Kasumi-1 (cell line): ENCODE data around the gene ANGPTL7.
"Not testable (repeated sequence)": the region's sequence is repeated elsewhere in the genome, so short reads cannot be mapped to it uniquely, and the experiment has no call there.

Experiments
- DNase-seq, 2 experiments: peaks; one replicate each; lab custom pipeline; 2025; lab: John Stamatoyannopoulos, UW

Gene ANGPTL7

DNA sequence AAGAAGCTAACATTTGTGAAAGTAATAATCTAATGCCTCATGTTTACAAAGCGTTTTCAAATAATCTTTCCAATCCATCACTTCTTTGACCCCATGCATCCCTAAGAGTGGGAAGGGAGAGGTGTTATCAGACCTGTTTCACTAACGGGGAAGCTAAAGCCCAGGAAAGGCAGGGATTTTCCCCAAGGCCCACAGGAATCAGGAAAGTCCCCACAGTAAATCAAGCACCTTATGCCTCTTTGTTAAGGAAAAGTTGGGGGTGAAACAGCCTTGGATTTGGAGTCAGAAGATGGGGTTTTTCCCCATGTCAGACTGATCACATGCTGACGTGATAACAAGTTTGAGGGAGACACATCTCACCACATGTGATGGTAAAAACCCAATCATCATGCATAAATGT lies 20.0 kb upstream of the ANGPTL7 start:
- DNase-seq = no peak

GRCh38 chr1:11170102-11170501 lies 19.1 kb upstream of the ANGPTL7 start:
- no peak for DNase-seq

DNA sequence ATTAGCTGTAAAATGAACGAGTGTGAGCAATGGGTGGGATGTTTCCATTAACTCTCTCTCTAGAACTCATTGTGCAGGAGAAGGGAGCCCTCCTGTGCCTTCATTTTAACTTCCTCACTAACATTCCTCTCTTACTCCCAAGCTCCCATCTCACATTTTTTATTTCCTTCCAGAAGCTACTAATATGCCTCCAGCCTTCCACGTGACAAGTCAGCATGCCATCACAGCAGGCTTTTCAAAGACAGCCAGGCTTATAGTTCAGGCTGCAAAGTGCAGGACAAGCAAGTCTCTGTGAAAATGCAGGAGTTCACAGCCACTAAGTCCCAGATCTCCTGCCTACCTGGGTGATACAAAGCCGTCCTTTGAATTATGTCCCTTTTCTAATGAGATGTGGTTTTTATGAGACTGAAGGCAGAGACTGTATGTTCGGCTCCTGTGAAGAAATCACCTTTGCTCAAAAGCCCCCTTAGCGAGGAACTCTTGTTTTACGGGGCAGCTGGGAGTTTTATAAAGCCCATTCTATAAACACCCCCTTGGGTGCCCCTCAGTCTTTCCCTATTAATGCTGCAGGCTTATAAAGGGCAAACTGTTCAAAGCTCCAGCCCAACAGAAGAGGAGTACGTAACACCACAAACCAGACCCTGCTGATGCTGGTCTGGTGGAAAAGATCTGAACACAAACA lies 14.8 kb upstream of the ANGPTL7 start:
- no peak for DNase-seq

- no peak for DNase-seq
Measured at GRCh38 chr1:11175461-11175860, 13.7 kb upstream of the ANGPTL7 start.

- no peak for DNase-seq
Measured at GRCh38 chr1:11176081-11176706, 13.0 kb upstream of the ANGPTL7 start.

DNA sequence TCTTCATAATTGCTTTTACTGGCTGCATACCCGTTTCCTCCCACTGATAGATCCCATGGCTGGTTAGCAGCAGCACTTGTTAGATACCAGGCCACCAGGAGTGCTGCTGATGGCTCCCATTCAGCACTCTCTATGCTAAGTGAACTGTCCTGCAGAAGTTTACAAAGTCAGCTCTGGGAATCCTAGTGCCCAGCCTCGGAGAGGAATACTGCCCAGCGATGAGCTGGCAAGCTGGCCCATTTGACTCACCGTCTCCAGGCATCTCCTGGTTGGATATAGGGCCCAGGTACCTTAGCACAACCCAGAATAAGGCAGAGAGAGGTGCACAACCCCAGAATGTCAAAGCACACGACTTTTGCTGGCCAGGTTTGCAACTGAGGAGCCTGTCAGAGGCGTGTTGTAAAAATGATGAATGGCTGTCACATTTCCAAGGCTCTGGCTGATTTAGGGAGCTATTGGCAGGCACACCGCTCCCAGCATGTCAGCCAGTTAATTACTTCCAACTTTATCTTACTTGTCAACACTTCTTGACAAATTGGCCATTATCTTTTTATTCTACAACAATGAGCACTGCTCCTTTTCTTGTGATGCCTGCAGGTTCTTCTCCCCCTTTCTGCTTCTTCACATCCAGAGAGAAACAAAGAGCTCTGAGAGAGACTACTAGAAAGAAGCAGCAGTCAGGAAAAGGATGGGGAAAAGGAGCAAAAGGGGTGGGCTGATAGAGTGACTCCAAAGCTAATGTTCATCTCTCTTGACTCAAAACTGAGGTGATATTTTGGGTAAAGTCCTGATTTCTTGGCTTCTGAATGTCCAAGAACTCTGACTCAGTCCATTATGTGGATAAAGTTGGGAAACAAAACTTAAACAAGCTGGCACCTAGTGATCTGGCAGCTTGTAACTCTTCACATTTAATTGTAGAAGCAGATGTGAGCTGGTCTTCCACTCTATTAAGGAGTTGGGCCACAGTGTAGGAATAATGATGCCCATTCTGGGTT lies 10.8 kb upstream of the ANGPTL7 start:
- DNase-seq = no peak

DNA sequence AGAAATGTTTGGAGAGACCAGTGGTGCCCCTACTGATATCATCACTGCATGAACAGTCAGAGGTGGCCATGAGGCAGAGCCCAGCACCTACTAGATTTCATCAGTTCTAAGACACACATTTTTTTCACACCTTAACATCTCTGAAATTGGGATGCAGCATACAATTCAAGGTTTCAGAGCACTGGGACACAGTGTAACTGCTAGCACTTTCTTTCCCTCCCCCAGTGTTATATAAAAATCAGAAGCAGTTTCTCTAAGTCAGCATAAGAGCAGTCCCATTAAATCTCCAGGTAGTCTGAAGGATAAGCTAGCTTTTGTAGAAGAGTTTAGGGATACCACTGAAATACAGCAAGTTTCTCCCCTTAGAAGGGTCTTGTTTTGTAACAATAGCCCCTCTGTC lies 10.0 kb upstream of the ANGPTL7 start:
- DNase-seq = no peak

GRCh38 chr1:11179749-11180148 lies 9.4 kb upstream of the ANGPTL7 start:
- not testable (repeated sequence) for DNase-seq

GRCh38 chr1:11180342-11180744 lies 8.8 kb upstream of the ANGPTL7 start:
- DNase-seq = no peak

GRCh38 chr1:11182884-11183283 lies 6.3 kb upstream of the ANGPTL7 start:
- no peak for DNase-seq

DNA sequence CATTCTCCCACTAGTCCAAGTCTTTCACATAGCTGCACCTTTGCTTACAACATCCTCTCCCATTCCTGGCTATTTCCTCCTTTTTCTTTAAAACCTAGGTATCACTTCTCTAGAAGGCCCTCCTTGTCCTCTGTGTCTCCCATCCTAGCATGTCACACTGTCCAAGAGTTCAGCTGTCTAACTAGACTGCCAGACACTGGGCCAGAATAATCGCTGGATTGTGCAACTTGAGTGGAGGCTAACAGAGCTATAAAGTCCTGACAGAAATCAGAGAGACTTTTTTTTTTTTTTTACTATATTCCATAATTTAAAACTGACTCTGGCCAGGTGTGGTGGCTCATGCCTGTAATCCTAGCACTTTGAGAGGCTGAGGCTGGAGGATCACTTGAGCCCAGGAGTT lies 4.2 kb upstream of the ANGPTL7 start:
- no peak for DNase-seq

DNA sequence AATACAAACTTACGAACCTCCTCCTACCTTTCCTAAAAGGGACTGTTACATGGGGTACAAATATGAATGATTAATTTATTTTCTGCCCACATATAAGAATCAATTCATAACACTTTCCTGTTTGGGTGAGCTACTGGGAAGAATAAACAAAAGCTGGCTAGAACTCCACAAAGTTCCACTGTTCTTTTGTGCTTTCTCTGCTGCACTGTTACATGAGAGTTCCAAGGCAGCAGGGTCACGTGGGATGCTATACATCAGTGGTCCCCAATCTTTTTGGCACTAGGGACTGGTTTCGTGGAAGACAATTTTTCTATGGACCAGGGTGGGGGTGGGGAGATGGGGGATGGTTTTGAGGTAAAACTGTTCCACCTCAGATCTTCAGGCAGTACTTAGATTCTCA lies 2.2 kb upstream of the ANGPTL7 start:
- DNase-seq = no peak

GRCh38 chr1:11187494-11187893 lies 1.7 kb upstream of the ANGPTL7 start:
- DNase-seq = no peak

DNA sequence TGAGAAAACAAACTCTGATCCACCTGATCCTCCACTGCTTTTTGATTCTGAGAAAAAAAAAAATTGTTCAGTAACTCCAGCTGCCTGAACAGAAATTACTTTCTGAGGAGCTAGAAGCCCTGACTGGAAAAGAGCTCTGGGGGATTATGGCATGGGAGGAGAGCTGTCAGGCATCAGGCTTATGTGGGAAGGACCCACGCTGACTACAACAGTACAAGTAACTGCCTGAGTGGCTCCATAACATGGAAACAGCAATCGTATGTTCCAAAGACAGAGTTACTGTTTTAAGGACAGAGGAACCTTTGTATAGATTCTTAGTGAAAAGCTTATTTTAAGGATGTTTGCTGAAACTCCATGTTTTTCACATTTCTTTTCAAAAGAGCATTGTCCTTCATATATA lies 1.2 kb upstream of the ANGPTL7 start:
- DNase-seq = no peak

DNA sequence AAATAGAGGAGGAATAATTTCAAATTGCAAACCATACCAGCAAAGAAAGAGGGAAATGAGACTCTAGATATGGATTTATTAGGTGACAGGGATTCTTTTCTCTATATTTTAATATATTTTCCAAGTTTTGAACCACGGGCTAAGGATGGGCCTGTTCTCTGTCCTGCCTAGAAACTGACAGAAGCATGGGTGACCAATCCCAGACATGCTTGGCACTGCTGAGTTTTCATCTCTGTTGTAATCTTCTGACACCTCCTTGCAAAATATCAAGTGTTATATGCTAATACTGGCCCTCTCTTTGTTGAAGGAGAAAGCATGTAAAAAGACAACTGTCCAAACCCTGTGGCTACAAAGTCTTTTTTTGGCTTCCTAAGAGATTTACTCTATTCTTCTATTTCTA lies 774 bp upstream of the ANGPTL7 start:
- no peak for DNase-seq

- no peak for DNase-seq
Measured at GRCh38 chr1:11193376-11193775, 4.2 kb downstream of the ANGPTL7 start.

DNA sequence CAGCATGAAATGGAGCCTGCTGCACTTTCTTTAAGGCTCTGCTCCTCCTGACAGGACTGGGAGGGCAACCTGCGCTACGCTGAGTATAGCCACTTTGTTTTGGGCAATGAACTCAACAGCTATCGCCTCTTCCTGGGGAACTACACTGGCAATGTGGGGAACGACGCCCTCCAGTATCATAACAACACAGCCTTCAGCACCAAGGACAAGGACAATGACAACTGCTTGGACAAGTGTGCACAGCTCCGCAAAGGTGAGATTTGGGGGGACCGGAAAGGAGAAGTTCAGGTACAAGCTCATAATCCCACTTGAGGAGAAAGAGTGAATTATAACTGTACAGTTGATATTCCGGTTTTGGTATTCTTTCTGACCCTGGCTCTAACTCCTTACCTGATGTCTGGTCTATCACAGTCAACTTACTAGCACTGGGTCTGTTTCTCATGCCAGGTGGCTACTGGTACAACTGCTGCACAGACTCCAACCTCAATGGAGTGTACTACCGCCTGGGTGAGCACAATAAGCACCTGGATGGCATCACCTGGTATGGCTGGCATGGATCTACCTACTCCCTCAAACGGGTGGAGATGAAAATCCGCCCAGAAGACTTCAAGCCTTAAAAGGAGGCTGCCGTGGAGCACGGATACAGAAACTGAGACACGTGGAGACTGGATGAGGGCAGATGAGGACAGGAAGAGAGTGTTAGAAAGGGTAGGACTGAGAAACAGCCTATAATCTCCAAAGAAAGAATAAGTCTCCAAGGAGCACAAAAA lies 5.4 kb downstream of the ANGPTL7 start:
- DNase-seq = no peak

DNA sequence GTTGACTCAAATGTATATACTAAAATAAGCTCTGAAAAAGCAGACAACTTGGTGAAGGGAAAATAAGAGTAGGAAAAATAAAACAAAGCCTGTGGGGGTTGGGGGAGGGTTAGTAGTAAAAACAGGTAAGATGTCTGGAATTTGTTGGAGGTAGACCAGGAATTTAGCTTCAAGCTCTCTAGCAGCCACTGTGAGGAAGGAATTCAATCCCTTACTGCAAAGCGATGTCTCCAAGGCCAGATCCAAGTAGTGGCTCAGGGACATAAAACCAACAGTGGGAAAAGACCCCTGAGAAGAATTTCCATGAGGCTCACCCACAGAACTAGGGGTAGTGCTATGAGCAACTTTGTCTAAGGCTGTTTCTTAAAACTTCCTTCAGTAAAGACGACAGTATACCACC lies 7.8 kb downstream of the ANGPTL7 start:
- no peak for DNase-seq

GRCh38 chr1:11197359-11197758 lies 8.2 kb downstream of the ANGPTL7 start:
- DNase-seq = no peak

DNA sequence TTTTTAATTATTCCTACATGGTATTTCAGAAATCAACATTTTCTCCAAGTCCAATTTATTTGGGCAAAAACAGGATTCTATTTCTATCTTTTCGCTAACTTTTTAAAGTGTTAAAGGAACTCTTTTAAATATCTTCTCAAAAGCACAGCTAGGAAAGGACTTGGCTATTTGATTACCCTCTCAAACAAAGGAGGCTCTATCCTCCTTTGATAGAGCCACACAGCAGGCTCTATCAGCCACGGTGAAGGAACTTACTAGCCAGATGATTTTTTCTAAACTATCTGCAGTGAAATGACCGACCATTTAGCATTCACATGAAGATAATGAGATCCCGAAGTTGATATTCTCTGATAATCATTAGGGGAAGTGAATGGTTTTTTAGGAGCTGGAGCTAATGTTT lies 9.1 kb downstream of the ANGPTL7 start:
- no peak for DNase-seq

DNA sequence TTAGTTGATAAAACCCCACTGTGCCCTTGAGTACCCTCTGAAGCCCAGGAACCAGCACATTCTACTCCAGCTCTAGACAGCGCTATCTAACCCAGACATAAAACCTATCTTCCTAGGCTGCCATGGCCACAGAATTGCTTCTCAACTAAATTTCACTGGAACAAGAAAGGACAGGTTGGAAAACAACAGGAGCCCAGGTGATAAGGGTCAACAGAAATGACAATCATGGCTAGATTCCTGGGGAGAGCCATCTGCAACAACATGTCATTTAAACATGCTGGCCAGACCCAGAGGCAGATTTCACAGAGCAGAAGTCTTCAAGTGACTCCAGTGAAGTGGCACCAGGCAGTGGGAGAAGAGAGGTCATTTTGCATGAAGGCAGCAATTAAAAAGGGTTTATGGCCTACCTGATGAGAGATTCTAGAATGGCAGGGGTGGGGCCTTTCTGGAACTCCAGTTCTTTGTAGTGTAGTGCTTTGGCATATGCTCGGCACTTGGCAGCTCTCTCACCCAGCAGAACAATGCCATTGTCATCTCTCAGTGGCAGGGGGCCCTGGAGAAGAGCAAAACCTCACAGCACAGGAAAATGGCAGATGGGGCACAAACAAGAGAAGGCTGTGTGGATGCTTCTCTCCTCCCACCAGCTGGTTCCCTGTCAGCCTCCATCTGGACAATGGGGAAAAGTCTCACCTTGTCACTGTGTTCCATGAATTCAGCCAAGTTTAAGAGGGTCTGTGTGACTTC lies 9.9 kb downstream of the ANGPTL7 start:
- no peak for DNase-seq
